Left ventricle myocardium inferior (tissue), 1 donor: ENCODE results near the gene HMCES. TPM values are rescaled to one million over a fixed set of nuclear protein-coding genes. Genes with fewer than 3 reads are reported as not detected.
A peak's percentile ranks its signal among the peaks of the same experiment; 100 is the strongest.

Experiments
- DNase-seq: peaks from one replicate; pipeline ENCODE4 v3.0.0-alpha.2; 2020
- H3K27ac ChIP-seq: fragments of 200-600 bp; replicated peaks from 2 replicates; pipeline ENCODE4 v1.8.0; 2021
- H3K27me3 ChIP-seq: fragments of 200-600 bp; 2 replicates; pipeline ENCODE4 v1.8.0; 2021; ENCODE audit warnings: low read depth
- H3K36me3 ChIP-seq: fragments of 200-600 bp; 2 replicates; pipeline ENCODE4 v1.8.0; 2021
- H3K4me1 ChIP-seq: fragments of 200-600 bp; 2 replicates; pipeline ENCODE4 v1.8.0; 2021
- H3K4me3 ChIP-seq: fragments of 200-600 bp; 2 replicates; pipeline ENCODE4 v1.8.0; 2021; ENCODE audit warnings: mild to moderate bottlenecking, moderate library complexity
- H3K9me3 ChIP-seq: fragments of 200-600 bp; replicated peaks from 2 replicates; pipeline ENCODE4 v1.8.0; 2021
- CTCF ChIP-seq: fragments of 200-600 bp; IDR thresholded peaks from 2 replicates; pipeline ENCODE4 v1.8.0; 2021; ENCODE audit warnings: antibody characterized with exemption, mild to moderate bottlenecking, borderline replicate concordance
- intact Hi-C: fragments of 100-400 bp; cut with micrococcal nuclease; formaldehyde crosslinking; loops from one replicate; pipeline ENCODE4 v1.11.0; 2022
- total RNA-seq: library from RNA; stranded (reverse); fragmentation: NEBNext Ultra II Directional; extraction: Animal tissue kit (Norgen Biotek cat#: 25700); gene quantifications from one replicate; pipeline ENCODE4 v1.2.1, GENCODE V29; 2021
- donor health status: DM: no; HTN: yes; CAD: no; lungs with severe emphysema.

The HMCES gene
- total RNA-seq, 1 donor from 2014 or later, result 38.5 TPM

GRCh38 chr3:129312671-129313414, 34.2 kb downstream of the HMCES start:
- H3K4me1 ChIP-seq, result peaks cover 47% of the 10 kb centered on the region
- H3K27me3 ChIP-seq, result no peaks in the 10 kb centered on the region
- no peak for DNase-seq
- intact Hi-C loops, result no loop called here
- no peak for TF ChIP-seq CTCF
- H3K27ac ChIP-seq, result peak overlapping the region; percentile 96
- no peak overlapping the region for H3K4me3 ChIP-seq
- H3K9me3 ChIP-seq, result no peaks in the 10 kb centered on the region
- H3K36me3 ChIP-seq, result no peaks in the 10 kb centered on the region

GRCh38 chr3:129313415-129313664, 34.7 kb downstream of the HMCES start:
- no peak for TF ChIP-seq CTCF
- Histone ChIP-seq H3K36me3 (no peaks in the 10 kb centered on the region), H3K27ac (peak overlapping the region; percentile 96), H3K27me3 (no peaks in the 10 kb centered on the region), H3K4me1 (peaks cover 50% of the 10 kb centered on the region), H3K9me3 (no peaks in the 10 kb centered on the region), H3K4me3 (no peak overlapping the region)
- intact Hi-C loops, result no loop called here
- DNase-seq, result no peak

DNA sequence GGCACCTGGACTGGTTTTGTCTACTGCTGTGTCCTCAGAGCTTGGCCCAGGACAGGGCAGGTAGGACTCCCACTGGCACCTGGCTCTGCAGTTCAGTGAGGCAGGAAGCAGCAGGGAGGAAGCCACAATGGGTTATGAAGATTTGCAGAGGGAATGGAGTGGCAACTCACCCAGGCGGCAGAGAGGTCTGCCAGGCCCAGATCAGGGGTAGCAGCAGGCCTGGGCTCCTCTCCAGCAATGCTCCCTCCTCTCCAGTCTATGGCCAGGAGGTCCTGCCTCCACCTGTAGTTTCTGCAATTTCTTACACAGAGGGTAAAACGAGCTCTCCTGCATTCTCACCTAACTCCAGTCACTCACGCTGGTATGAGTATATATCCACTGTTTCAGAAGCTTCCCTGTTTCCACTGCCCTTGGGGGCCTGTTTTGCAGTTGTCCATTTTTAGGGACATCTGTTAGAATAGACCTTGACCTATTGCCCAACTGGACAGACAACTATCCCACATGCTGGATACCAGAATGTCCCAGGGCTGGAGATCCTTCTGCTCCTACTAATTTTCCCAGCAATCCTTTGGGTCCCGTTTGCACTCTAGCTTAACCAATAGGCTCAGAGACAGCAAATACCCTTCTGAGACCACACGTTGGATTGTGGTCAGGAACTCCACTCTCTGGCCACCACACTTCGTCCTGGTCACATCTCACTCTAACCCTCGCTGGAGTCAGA, 35.2 kb downstream of the HMCES start:
- H3K9me3 ChIP-seq, result no peaks in the 10 kb centered on the region
- intact Hi-C loops, result no loop called here
- no peak for DNase-seq

DNA sequence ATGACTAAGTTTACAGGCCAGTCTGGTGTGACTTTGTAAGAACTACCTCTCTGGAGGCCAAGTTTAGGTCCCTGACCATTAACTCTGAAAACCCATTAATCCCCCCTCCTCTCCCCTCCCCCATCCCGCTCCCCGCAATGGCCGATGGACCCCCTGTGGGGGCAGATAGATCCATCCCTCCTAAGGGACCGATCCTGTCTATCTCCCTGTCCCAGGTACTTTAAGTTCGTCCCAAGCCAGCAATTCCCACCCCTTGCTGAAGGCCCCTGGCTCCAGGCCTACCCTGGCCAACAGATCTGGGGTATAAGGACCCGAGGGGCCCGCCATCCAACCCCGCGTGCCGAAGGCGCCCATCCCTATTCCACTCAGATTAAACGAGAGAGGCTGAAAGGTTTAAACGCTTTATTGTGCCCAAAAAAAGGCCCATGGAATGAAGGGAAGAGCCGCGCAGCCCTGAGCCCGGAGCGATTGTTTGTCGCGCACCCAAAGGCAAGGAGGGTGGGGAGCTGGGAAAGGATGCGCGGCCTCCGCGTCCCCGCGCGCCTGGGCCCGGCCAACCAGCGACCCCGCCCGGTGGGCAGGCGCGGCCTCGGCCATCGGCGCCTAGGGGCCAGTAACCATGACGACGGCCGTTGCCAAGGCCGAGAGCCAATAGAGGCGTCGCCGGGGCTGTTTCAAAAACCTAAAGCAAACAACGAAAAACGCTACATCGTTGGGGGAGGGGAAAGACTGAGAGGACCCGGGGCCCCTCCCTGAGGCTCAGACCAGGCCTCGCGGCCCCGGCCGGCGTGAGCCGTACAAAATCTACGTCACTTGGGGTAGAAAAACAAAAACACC, 35.9 kb downstream of the HMCES start:
- peak; percentile 12 for TF ChIP-seq CTCF
- intact Hi-C loops, result no loop called here
- Histone ChIP-seq H3K9me3 (no peaks in the 10 kb centered on the region), H3K4me3 (peak overlapping the region; percentile 97), H3K36me3 (no peaks in the 10 kb centered on the region), H3K27me3 (no peaks in the 10 kb centered on the region), H3K4me1 (peaks cover 50% of the 10 kb centered on the region), H3K27ac (peak overlapping the region; percentile 96)
- DNase-seq, result peak; percentile 90

More for the DNA sequence above, 35.2 kb downstream of the HMCES start:
- Histone ChIP-seq H3K27me3 (no peaks in the 10 kb centered on the region), H3K4me3 (peak overlapping the region; percentile 97), H3K27ac (peak overlapping the region; percentile 96), H3K4me1 (peaks cover 50% of the 10 kb centered on the region), H3K36me3 (no peaks in the 10 kb centered on the region)
- TF ChIP-seq CTCF, result no peak

DNA sequence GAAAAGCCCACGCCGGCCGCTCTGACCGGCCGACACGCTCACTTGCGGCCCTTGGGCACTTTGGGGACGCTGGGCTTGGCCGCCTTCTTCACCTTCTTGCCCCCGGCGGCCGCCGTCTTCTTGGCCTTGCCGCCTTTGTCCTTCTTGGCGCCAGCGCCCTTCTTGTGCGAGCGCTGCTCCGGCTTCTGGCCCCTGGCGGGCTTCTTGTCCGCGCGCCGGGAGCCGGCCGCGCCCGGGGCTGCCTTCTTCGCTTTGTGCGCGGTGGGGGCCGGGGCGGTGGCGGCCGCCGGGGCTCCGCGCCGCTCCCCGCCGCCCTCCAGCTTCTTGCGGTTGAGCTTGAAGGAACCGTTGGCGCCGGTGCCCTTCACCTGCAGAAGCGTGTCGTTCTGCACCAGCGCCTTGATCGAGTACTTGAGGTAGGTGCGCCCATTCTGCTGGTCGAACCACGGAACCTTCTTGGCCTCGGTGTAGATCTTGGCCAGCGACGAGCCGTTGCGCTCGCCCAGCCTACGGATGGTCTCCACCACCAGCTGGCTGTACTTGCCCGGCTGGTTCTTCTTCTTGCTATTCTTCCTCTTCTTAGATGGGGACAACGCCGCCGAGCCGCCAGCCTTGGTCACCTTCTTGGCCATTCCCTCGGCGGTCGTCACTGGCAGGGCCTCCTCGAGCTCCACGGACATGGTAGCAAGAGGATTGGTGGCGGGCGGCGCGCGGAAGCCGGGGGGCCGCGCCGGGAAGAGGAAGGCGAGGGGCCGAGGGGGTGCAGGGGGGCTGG, 36.7 kb downstream of the HMCES start:
- Histone ChIP-seq H3K4me3 (peak overlapping the region; percentile 97), H3K36me3 (no peaks in the 10 kb centered on the region), H3K27me3 (no peaks in the 10 kb centered on the region), H3K27ac (peak overlapping the region; percentile 96), H3K4me1 (peaks cover 50% of the 10 kb centered on the region), H3K9me3 (no peaks in the 10 kb centered on the region)
- intact Hi-C loops, result no loop called here
- TF ChIP-seq CTCF, result no peak
- peak; percentile 42 for DNase-seq
